AG04450 (cell line): Measurements from ENCODE around the gene LRRC38. TPM values are rescaled to one million over a fixed set of nuclear protein-coding genes. Genes with fewer than 3 reads are reported as not detected.

Experiments
- CTCF ChIA-PET: fragments of 300-600, 350-600 bp; formaldehyde crosslinking; extraction: SDS; loops from one replicate; lab custom pipeline; 2022; ENCODE audit warnings: antibody characterized with exemption, inconsistent platforms; lab: Charles Lee
- POLR2A ChIA-PET: fragments of 350-600 bp; formaldehyde crosslinking; extraction: SDS; loops from one replicate; lab custom pipeline; 2021; ENCODE audit warnings: antibody characterized with exemption, inconsistent platforms; lab: Yijun Ruan, JAX
- DNase-seq: peaks from one replicate; pipeline ENCODE4 v3.0.0-alpha.2; 2011; ENCODE audit warnings: low read depth, low spot score
- H3K27ac ChIP-seq: one replicate; pipeline ENCODE4 v1.5.1; 2012; ENCODE audit warnings: low read depth, low read length, control low read depth
- H3K27me3 ChIP-seq: one replicate; pipeline ENCODE4 v1.6.0; 2012; ENCODE audit warnings: low read length; ENCODE audit not compliant: control insufficient read depth, insufficient read depth
- H3K4me3 ChIP-seq: 2 replicates; pipeline ENCODE4 v1.5.1; 2011; ENCODE audit warnings: mild to moderate bottlenecking, low read depth, low read length, control low read depth
- H3K9me3 ChIP-seq: 2 replicates; pipeline ENCODE4 v1.5.1; 2012; ENCODE audit warnings: low read length; ENCODE audit not compliant: control insufficient read depth, insufficient read depth
- CTCF ChIP-seq: IDR thresholded peaks from 2 replicates; pipeline ENCODE4 v1.5.1; 2011; ENCODE audit warnings: low read depth, low read length, control low read depth, inconsistent platforms
- polyA plus RNA-seq: library from polyadenylated mRNA; depleted of rRNA; stranded (reverse); fragments of >200 nt; gene quantifications from 2 replicates; pipeline ENCODE4 v1.2.3, GENCODE V29; 2011

LRRC38 gene
- polyA plus RNA-seq, 1 experiment = not detected

GRCh38 chr1:13499422-13499821 lies 14.4 kb downstream of the LRRC38 start:
- no peak overlapping the region for H3K4me3 ChIP-seq
- no peak for DNase-seq
- no peak for TF ChIP-seq CTCF
- no peaks in the 10 kb centered on the region for H3K27me3 ChIP-seq
- H3K27ac ChIP-seq = no peak overlapping the region
- CTCF ChIA-PET = no interaction called here
- H3K9me3 ChIP-seq = peaks cover 67% of the 10 kb centered on the region
- POLR2A ChIA-PET = no interaction called here

DNA sequence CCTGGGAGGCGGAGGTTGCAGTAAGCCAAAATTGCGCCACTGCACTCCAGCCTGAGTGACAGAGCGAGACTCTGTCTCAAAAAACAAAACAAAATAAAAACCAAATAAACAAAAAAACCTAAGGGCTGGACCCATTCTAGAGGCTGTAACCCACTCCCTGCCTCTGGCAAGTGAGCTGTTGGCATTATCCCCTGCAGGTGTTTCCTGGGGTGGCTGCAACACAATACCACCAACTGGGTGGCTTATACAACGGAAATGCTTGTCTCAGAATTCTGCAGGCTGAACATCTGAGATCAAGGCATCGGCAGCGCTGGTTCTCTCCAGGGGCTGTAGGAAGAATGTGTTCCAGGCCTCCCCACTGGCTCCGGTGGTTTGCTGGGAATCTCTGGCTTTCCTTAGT lies 15.2 kb downstream of the LRRC38 start:
- Histone ChIP-seq H3K27ac (no peak overlapping the region), H3K4me3 (no peak overlapping the region), H3K9me3 (peaks cover 70% of the 10 kb centered on the region), H3K27me3 (no peaks in the 10 kb centered on the region)
- ChIA-PET POLR2A (no interaction called here), CTCF (no interaction called here)
- TF ChIP-seq CTCF = no peak
- no peak for DNase-seq

DNA sequence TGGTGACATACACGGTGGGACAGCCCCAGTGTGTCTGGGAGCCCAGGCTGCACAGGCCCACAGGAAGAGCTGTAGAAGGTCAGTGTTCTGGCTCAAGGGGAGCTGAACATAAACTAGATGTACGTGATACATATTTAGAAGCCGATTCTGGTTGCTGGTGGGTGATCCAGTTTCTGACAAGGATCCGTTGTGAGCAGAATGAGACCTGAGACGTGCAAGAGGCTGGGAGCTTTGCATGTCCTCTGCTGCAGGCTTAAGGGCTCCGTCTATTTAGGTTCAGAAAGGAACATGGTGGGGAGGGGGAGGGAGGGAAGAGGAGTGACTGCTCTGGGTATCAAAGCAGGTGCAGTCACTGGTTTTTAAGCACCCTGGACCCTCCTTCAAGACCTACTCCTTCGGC lies 18.6 kb downstream of the LRRC38 start:
- ChIA-PET CTCF (no interaction called here), POLR2A (no interaction called here)
- Histone ChIP-seq H3K4me3 (no peak overlapping the region), H3K27me3 (no peaks in the 10 kb centered on the region), H3K27ac (no peak overlapping the region), H3K9me3 (peaks cover 80% of the 10 kb centered on the region)
- no peak for DNase-seq
- TF ChIP-seq CTCF = no peak

GRCh38 chr1:13494712-13495111 lies 19.1 kb downstream of the LRRC38 start:
- no peak for DNase-seq
- Histone ChIP-seq H3K27ac (no peak overlapping the region), H3K27me3 (no peaks in the 10 kb centered on the region), H3K9me3 (peaks cover 83% of the 10 kb centered on the region), H3K4me3 (no peak overlapping the region)
- TF ChIP-seq CTCF = no peak
- ChIA-PET CTCF (no interaction called here), POLR2A (no interaction called here)

GRCh38 chr1:13494025-13494424 lies 19.8 kb downstream of the LRRC38 start:
- TF ChIP-seq CTCF = no peak
- H3K27ac ChIP-seq = no peak overlapping the region
- CTCF ChIA-PET = no interaction called here
- DNase-seq = no peak
- no peaks in the 10 kb centered on the region for H3K27me3 ChIP-seq
- POLR2A ChIA-PET = no interaction called here
- H3K9me3 ChIP-seq = peaks cover 83% of the 10 kb centered on the region
- no peak overlapping the region for H3K4me3 ChIP-seq
